Mesenchymal stem cell (in vitro differentiated cells and primary cell): Measurements from ENCODE around the gene ACVR1C.
"Not testable (repeated sequence)": the region's sequence is repeated elsewhere in the genome, so short reads cannot be mapped to it uniquely, and the experiment has no call there.

Source experiments
- DNase-seq: peaks from one replicate; pipeline ENCODE4 v3.0.0-alpha.2; 2013
- H2AFZ ChIP-seq: one replicate; pipeline ENCODE4 v1.6.1; 2013; ENCODE audit warnings: low read depth, mild to moderate bottlenecking, control low read depth, inconsistent platforms, low read length, moderate library complexity
- H2AK5ac ChIP-seq: 2 replicates; pipeline ENCODE4 v1.6.1; 2013; ENCODE audit warnings: low read length, moderate library complexity, mild to moderate bottlenecking, inconsistent platforms; ENCODE audit not compliant: severe bottlenecking
- H2BK120ac ChIP-seq: one replicate; pipeline ENCODE4 v1.6.1; 2013; ENCODE audit warnings: low read depth, mild to moderate bottlenecking, inconsistent platforms, low read length, moderate library complexity
- H2BK12ac ChIP-seq, 2 experiments: one replicate each; pipeline ENCODE4 v1.6.1; 2013; ENCODE audit warnings: inconsistent platforms in 2 of 2, low read length in 2 of 2, mild to moderate bottlenecking in 2 of 2, moderate library complexity in 2 of 2, control low read depth in 1 of 2
- H2BK15ac ChIP-seq: one replicate; pipeline ENCODE4 v1.6.1; 2013; ENCODE audit warnings: mild to moderate bottlenecking, low read depth, inconsistent platforms; ENCODE audit not compliant: poor library complexity, severe bottlenecking
- H2BK5ac ChIP-seq: 2 replicates; pipeline ENCODE4 v1.6.1; 2013; ENCODE audit warnings: low read depth, mild to moderate bottlenecking, low read length, control low read depth, inconsistent platforms; ENCODE audit not compliant: poor library complexity, severe bottlenecking
- H3K14ac ChIP-seq, 2 experiments: one replicate each; pipeline ENCODE4 v1.6.1; 2013; ENCODE audit warnings: inconsistent platforms in 2 of 2, low read length in 2 of 2, control low read depth in 1 of 2, mild to moderate bottlenecking in 1 of 2, moderate library complexity in 1 of 2
- H3K18ac ChIP-seq, 2 experiments: one replicate each; pipeline ENCODE4 v1.6.1; 2013; ENCODE audit warnings: inconsistent platforms in 2 of 2, low read length in 2 of 2, control low read depth in 1 of 2, low read depth in 1 of 2, mild to moderate bottlenecking in 1 of 2
- H3K23ac ChIP-seq, 2 experiments: one replicate each; pipeline ENCODE4 v1.6.1; 2013; ENCODE audit warnings: inconsistent platforms in 2 of 2, low read length in 2 of 2, mild to moderate bottlenecking in 2 of 2, moderate library complexity in 2 of 2, control low read depth in 1 of 2
- H3K27ac ChIP-seq: 2 replicates; pipeline ENCODE4 v1.5.1; 2013; ENCODE audit warnings: mild to moderate bottlenecking, moderate library complexity, low read length, control low read depth, inconsistent platforms; ENCODE audit not compliant: poor library complexity, severe bottlenecking
- H3K27me3 ChIP-seq, 2 experiments: 2 replicates each; pipeline versions ENCODE4 v1.6.1 to v1.7.0; 2013; ENCODE audit warnings: low read length in 2 of 2, mild to moderate bottlenecking in 2 of 2, moderate library complexity in 2 of 2, control low read depth in 1 of 2, inconsistent platforms in 1 of 2; ENCODE audit not compliant: control insufficient read depth in 1 of 2, insufficient read depth in 1 of 2
- H3K36me3 ChIP-seq, 2 experiments: 2 replicates each; pipeline versions ENCODE4 v1.6.1 to v1.7.0; 2013; ENCODE audit warnings: low read length in 2 of 2, control low read depth in 1 of 2, inconsistent platforms in 1 of 2, low read depth in 1 of 2, mild to moderate bottlenecking in 1 of 2; ENCODE audit not compliant: insufficient read depth in 2 of 2, control insufficient read depth in 1 of 2
- H3K4ac ChIP-seq, 2 experiments: one replicate each; pipeline ENCODE4 v1.6.1; 2013; ENCODE audit warnings: inconsistent platforms in 2 of 2, low read length in 2 of 2, mild to moderate bottlenecking in 2 of 2, moderate library complexity in 2 of 2, control low read depth in 1 of 2, low read depth in 1 of 2
- H3K4me1 ChIP-seq: 2 replicates; pipeline ENCODE4 v1.6.1; 2013; ENCODE audit warnings: low read depth, low read length, control low read depth; ENCODE audit not compliant: control insufficient read depth, insufficient read depth
- H3K4me2 ChIP-seq: 2 replicates; pipeline ENCODE4 v1.6.1; 2013; ENCODE audit warnings: low read length, mild to moderate bottlenecking, inconsistent platforms; ENCODE audit not compliant: poor library complexity, severe bottlenecking
- H3K4me3 ChIP-seq, 2 experiments: 2 replicates each; pipeline versions ENCODE4 v1.5.1 to v1.7.0; 2013; ENCODE audit warnings: low read length in 2 of 2, mild to moderate bottlenecking in 2 of 2, control low read depth in 1 of 2, low read depth in 1 of 2; ENCODE audit not compliant: insufficient read depth in 1 of 2
- H3K79me1 ChIP-seq: replicated peaks from 2 replicates; pipeline ENCODE4 v1.6.1; 2013; ENCODE audit warnings: mild to moderate bottlenecking, control low read depth, low read length, inconsistent platforms; ENCODE audit not compliant: poor library complexity, severe bottlenecking
- H3K9ac ChIP-seq: 2 replicates; pipeline ENCODE4 v1.7.0; 2013; ENCODE audit warnings: mild to moderate bottlenecking, low read length, moderate library complexity
- H3K9me3 ChIP-seq: 2 replicates; pipeline ENCODE4 v1.7.0; 2013; ENCODE audit warnings: mild to moderate bottlenecking, low read length; ENCODE audit not compliant: control insufficient read depth
- H4K8ac ChIP-seq: one replicate; pipeline ENCODE4 v1.6.1; 2013; ENCODE audit warnings: inconsistent platforms, mild to moderate bottlenecking, low read length, moderate library complexity
- H4K91ac ChIP-seq: one replicate; pipeline ENCODE4 v1.6.1; 2013; ENCODE audit warnings: mild to moderate bottlenecking, low read length, inconsistent platforms
- WGBS: methylation state at CpG from one replicate; pipeline ENCODE4 v1.1.7; 2013; ENCODE audit warnings: mixed read lengths; 5-methylcytosine and 5-hydroxymethylcytosine counted together

ACVR1C gene

DNA sequence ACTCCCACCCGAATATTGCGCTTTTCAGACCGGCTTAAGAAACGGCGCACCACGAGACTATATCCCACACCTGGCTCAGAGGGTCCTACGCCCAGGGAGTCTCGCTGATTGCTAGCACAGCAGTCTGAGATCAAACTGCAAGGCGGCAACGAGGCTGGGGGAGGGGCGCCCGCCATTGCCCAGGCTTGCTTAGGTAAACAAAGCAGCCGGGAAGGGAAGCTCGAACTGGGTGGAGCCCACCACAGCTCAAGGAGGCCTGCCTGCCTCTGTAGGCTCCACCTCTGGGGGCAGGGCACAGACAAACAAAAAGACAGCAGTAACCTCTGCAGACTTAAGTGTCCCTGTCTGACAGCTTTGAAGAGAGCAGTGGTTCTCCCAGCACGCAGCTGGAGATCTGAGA, 62.0 kb downstream of the ACVR1C start:
- not testable (repeated sequence) for H4K91ac ChIP-seq
- WGBS: 89% methylated on average over 3 of the region's 15 CpGs

DNA sequence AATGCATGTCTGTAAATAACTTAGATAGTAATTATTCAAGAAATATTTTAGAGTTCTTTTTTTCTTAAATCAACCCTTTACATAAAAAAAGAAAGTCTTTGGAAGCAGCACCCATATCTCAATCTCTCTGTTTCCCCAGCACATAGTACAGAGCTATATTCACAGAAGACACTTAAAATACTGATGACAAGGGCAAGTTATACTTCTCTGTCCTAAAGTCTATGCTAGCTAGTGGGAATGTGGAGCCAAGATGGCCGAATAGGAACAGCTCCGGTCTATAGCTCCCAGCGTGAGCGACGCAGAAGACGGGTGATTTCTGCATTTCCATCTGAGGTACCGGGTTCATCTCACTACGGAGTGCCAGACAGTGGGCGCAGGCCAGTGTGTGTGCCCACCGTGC, 62.6 kb downstream of the ACVR1C start:
- not testable (repeated sequence) for H3K79me1 ChIP-seq, H2BK15ac ChIP-seq, H2AFZ ChIP-seq, H3K9me3 ChIP-seq, H4K8ac ChIP-seq, H3K9ac ChIP-seq, DNase-seq, H3K27me3 ChIP-seq, H4K91ac ChIP-seq, H3K23ac ChIP-seq, H2BK5ac ChIP-seq, H3K4me1 ChIP-seq, H3K4me2 ChIP-seq, H3K4me3 ChIP-seq, H3K27ac ChIP-seq, H3K14ac ChIP-seq, H2BK120ac ChIP-seq, H3K36me3 ChIP-seq, H2AK5ac ChIP-seq, H3K18ac ChIP-seq, H2BK12ac ChIP-seq, H3K4ac ChIP-seq
- WGBS: 93% methylated on average over 10 of the region's 10 CpGs

More for the DNA sequence above, 62.0 kb downstream of the ACVR1C start:
- not testable (repeated sequence) for H3K4me2 ChIP-seq, H3K4me1 ChIP-seq, H3K36me3 ChIP-seq, H3K27ac ChIP-seq, H3K4me3 ChIP-seq, H3K79me1 ChIP-seq, H2BK5ac ChIP-seq, H2BK120ac ChIP-seq, H3K9me3 ChIP-seq, H3K9ac ChIP-seq, DNase-seq, H2AFZ ChIP-seq, H3K4ac ChIP-seq, H2BK12ac ChIP-seq, H3K14ac ChIP-seq, H2BK15ac ChIP-seq, H4K8ac ChIP-seq, H2AK5ac ChIP-seq, H3K23ac ChIP-seq, H3K27me3 ChIP-seq, H3K18ac ChIP-seq

DNA sequence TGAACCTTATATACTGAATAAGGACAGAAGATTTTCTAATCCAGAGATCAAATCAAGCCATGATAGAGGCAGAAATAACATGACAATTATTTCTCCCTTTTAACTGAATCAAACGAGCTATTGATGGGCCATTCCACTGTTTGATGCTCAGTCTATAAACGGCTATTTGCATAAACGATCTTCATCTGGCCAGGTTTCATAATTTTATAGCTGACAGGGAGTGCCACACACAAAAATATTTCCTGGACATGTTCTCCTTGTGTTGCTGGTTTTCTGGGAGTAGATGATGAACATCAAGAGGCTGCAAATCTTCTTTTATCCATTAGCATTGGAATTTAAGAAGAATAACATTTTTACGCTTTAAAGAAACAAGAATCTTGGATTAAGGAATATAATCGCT, 63.1 kb downstream of the ACVR1C start:
- Histone ChIP-seq H3K4ac (no peak overlapping the region), H2BK120ac (no peak overlapping the region), H2BK12ac (no peak overlapping the region), H3K23ac (no peak overlapping the region), H3K4me1 (no peaks in the 10 kb centered on the region), H2AK5ac (no peak overlapping the region), H3K14ac (no peak overlapping the region), H3K36me3 (no peaks in the 10 kb centered on the region), H4K91ac (no peak overlapping the region), H2BK5ac (no peak overlapping the region), H4K8ac (no peak overlapping the region), H3K18ac (no peak overlapping the region), H3K9me3 (no peaks in the 10 kb centered on the region), H2BK15ac (no peak overlapping the region), H2AFZ (no peak overlapping the region), H3K4me2 (no peak overlapping the region), H3K27me3 (no peaks in the 10 kb centered on the region), H3K27ac (no peak overlapping the region), H3K4me3 (no peak overlapping the region), H3K9ac (no peak overlapping the region), H3K79me1 (no peaks in the 10 kb centered on the region)
- 91% methylated on average over 3 of the region's 5 CpGs for WGBS
- no peak for DNase-seq

DNA sequence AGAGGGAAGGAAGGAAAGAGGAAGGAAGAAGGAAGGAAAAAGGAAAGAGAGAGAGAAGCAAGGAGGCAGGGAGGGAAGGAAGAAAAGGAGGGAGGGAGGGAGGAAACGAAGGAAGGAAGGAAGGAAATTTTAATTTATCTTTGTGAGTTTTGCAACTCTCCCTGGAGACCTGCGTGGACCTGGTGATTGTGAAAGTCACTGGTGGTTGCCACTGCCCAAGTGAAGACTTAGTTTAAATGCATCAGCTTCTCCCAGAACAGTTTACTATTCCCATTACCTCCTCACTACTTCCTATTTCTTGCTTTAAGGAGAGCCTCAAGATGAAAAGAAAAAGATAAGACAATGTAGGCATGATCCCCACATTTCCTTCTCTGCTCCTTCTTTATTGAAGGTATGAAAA, 68.8 kb downstream of the ACVR1C start:
- Histone ChIP-seq H4K8ac (no peak overlapping the region), H2BK12ac (no peak overlapping the region), H3K4me2 (no peak overlapping the region), H3K36me3 (no peaks in the 10 kb centered on the region), H2BK15ac (no peak overlapping the region), H3K4ac (no peak overlapping the region), H3K23ac (no peak overlapping the region), H3K9me3 (no peaks in the 10 kb centered on the region), H3K18ac (no peak overlapping the region), H3K27ac (no peak overlapping the region), H3K27me3 (no peaks in the 10 kb centered on the region), H2AFZ (no peak overlapping the region), H4K91ac (no peak overlapping the region), H2BK120ac (no peak overlapping the region), H2AK5ac (no peak overlapping the region), H3K4me1 (no peaks in the 10 kb centered on the region), H3K14ac (no peak overlapping the region), H3K79me1 (no peaks in the 10 kb centered on the region), H2BK5ac (no peak overlapping the region), H3K9ac (no peak overlapping the region), H3K4me3 (no peak overlapping the region)
- WGBS: 56% methylated on average over 2 of the region's 2 CpGs
- no peak for DNase-seq
